H1 (cell line): ENCODE data around the gene RNF2. TPM values are rescaled to one million over a fixed set of nuclear protein-coding genes. Genes with fewer than 3 reads are reported as not detected.

Experiments used
- CTCF ChIA-PET: fragments of 300-600 bp; sonication (Branson Sonifier 250); formaldehyde crosslinking; loops from one replicate; lab custom pipeline; 2021; ENCODE audit not compliant: partially characterized antibody; lab: Charles Lee
- POLR2A ChIA-PET: fragments of 300-600 bp; sonication (Branson Sonifier 250); formaldehyde crosslinking; loops from one replicate; lab custom pipeline; 2021; ENCODE audit warnings: inconsistent platforms; ENCODE audit not compliant: partially characterized antibody; lab: Charles Lee
- DNase-seq, 2 experiments: peaks; one replicate each; pipeline versions ENCODE4 v3.0.0 to v3.0.0-alpha.2; 2010 to 2022; ENCODE audit warnings: low spot score in 2 of 2, low read depth in 1 of 2, mixed read lengths in 1 of 2
- FAIRE-seq: peaks from 2 replicates; lab custom pipeline; 2011; peaks lifted over from hg19 to GRCh38; lab: Jason Lieb, UNC
- H2AFZ ChIP-seq: 2 replicates; pipeline ENCODE4 v1.8.1; 2012; ENCODE audit warnings: low read length, inconsistent platforms
- H2AK5ac ChIP-seq: 2 replicates; pipeline ENCODE4 v1.6.1; 2013; ENCODE audit warnings: low read depth, low read length
- H2BK120ac ChIP-seq: replicated peaks from 2 replicates; pipeline ENCODE3; 2013; ENCODE audit warnings: low read depth, low read length, inconsistent platforms
- H2BK12ac ChIP-seq: 2 replicates; pipeline ENCODE4 v1.6.1; 2013; ENCODE audit warnings: low read depth, low read length
- H2BK15ac ChIP-seq: 2 replicates; pipeline ENCODE4 v1.6.1; 2013; ENCODE audit warnings: low read length
- H2BK20ac ChIP-seq: 2 replicates; pipeline ENCODE4 v1.6.1; 2013; ENCODE audit warnings: low read length
- H2BK5ac ChIP-seq: 2 replicates; pipeline ENCODE4 v1.6.1; 2013; ENCODE audit warnings: low read depth, low read length
- H3K14ac ChIP-seq: 2 replicates; pipeline ENCODE4 v1.6.1; 2013; ENCODE audit warnings: inconsistent platforms; ENCODE audit not compliant: insufficient read length
- H3K18ac ChIP-seq: 2 replicates; pipeline ENCODE4 v1.6.1; 2013; ENCODE audit warnings: low read length; ENCODE audit errors: extremely low read depth
- H3K23ac ChIP-seq: 2 replicates; pipeline ENCODE4 v1.6.1; 2013; ENCODE audit warnings: inconsistent platforms; ENCODE audit not compliant: insufficient read length
- H3K23me2 ChIP-seq: 2 replicates; pipeline ENCODE4 v1.6.1; 2013; ENCODE audit warnings: low read depth, low read length
- H3K27ac ChIP-seq: 2 replicates; pipeline ENCODE4 v1.6.1; 2011; ENCODE audit warnings: low read depth, low read length, inconsistent platforms
- H3K27me3 ChIP-seq, 4 experiments: replicated peaks in 1 of 4; 1 replicate in 1 of 4; 2 replicates in 3 of 4; pipeline versions ENCODE4 v1.6.1 to v1.8.1; 2011 to 2013; ENCODE audit warnings: low read length in 3 of 4, mild to moderate bottlenecking in 3 of 4, inconsistent platforms in 2 of 4, mixed read lengths in 2 of 4, moderate library complexity in 1 of 4; ENCODE audit not compliant: control insufficient read depth in 3 of 4, insufficient read depth in 3 of 4; ENCODE audit errors: extremely low read depth in 1 of 4
- H3K36me3 ChIP-seq, 4 experiments: 2 replicates each; pipeline versions ENCODE4 v1.6.1 to v1.8.1; 2011 to 2013; ENCODE audit warnings: mild to moderate bottlenecking in 4 of 4, low read length in 3 of 4, moderate library complexity in 2 of 4, control low read depth in 1 of 4, inconsistent platforms in 1 of 4; ENCODE audit not compliant: insufficient read depth in 4 of 4, control insufficient read depth in 2 of 4
- H3K4ac ChIP-seq: replicated peaks from 2 replicates; pipeline ENCODE3; 2013; ENCODE audit warnings: low read length, low read depth, mixed read lengths, inconsistent platforms; ENCODE audit not compliant: insufficient read length
- H3K4me1 ChIP-seq, 4 experiments: replicated peaks in 1 of 4; 1 replicate in 1 of 4; 2 replicates in 3 of 4; pipeline versions ENCODE4 v1.6.1 to v1.8.1; 2011 to 2013; ENCODE audit warnings: low read length in 3 of 4, inconsistent platforms in 2 of 4, mixed read lengths in 1 of 4; ENCODE audit not compliant: insufficient read depth in 4 of 4, control insufficient read depth in 3 of 4
- H3K4me2 ChIP-seq, 2 experiments: 2 replicates each; pipeline versions ENCODE4 v1.6.1 to v1.8.1; 2011 to 2013; ENCODE audit warnings: low read depth in 2 of 2, low read length in 2 of 2, control low read depth in 1 of 2, inconsistent platforms in 1 of 2, mild to moderate bottlenecking in 1 of 2; ENCODE audit not compliant: insufficient read depth in 1 of 2
- H3K4me3 ChIP-seq, 4 experiments: fragments of 200-600, 300-600 bp in 1 of 4; sonication (generic), shearing (Covaris generic), sonication (Bioruptor Twin) in 1 of 4; 2 replicates each; pipeline versions ENCODE4 v1.5.1 to v1.8.1; 2011 to 2016; ENCODE audit warnings: low read length in 4 of 4, low read depth in 3 of 4, control low read depth in 2 of 4, inconsistent platforms in 2 of 4, mild to moderate bottlenecking in 2 of 4, mixed read lengths in 1 of 4, moderate library complexity in 1 of 4; ENCODE audit not compliant: insufficient read depth in 2 of 4; ENCODE audit errors: extremely low read depth in 1 of 4
- H3K56ac ChIP-seq: replicated peaks from 2 replicates; pipeline ENCODE3; 2013; ENCODE audit warnings: low read depth, mild to moderate bottlenecking, mixed read lengths, low read length, inconsistent platforms; ENCODE audit not compliant: insufficient read length
- H3K79me1 ChIP-seq: 2 replicates; pipeline ENCODE4 v1.6.1; 2013; ENCODE audit warnings: low read depth, low read length, control low read depth
- H3K79me2 ChIP-seq, 2 experiments: 2 replicates each; pipeline versions ENCODE4 v1.6.1 to v1.8.1; 2012 to 2013; ENCODE audit warnings: low read length in 2 of 2, mild to moderate bottlenecking in 2 of 2, inconsistent platforms in 1 of 2; ENCODE audit not compliant: insufficient read depth in 2 of 2, control insufficient read depth in 1 of 2
- H3K9ac ChIP-seq, 4 experiments: replicated peaks in 1 of 4; 1 replicate in 1 of 4; 2 replicates in 3 of 4; pipeline versions ENCODE4 v1.6.1 to v1.8.1; 2011 to 2013; ENCODE audit warnings: low read depth in 3 of 4, low read length in 3 of 4, control low read depth in 2 of 4, mild to moderate bottlenecking in 2 of 4, moderate library complexity in 2 of 4, inconsistent platforms in 1 of 4; ENCODE audit errors: extremely low read depth in 1 of 4
- H3K9me3 ChIP-seq, 2 experiments: 2 replicates each; pipeline versions ENCODE4 v1.6.1 to v1.8.1; 2012 to 2013; ENCODE audit warnings: mild to moderate bottlenecking in 2 of 2, moderate library complexity in 2 of 2, control low read depth in 1 of 2, inconsistent platforms in 1 of 2, low read depth in 1 of 2, low read length in 1 of 2, mixed read lengths in 1 of 2; ENCODE audit not compliant: insufficient read depth in 2 of 2
- H4K20me1 ChIP-seq, 2 experiments: replicated peaks in 1 of 2; 2 replicates each; pipeline versions ENCODE3 to v1.8.1; 2011 to 2013; ENCODE audit warnings: inconsistent platforms in 2 of 2, low read length in 2 of 2, mild to moderate bottlenecking in 1 of 2; ENCODE audit not compliant: insufficient read depth in 2 of 2, control insufficient read depth in 1 of 2
- H4K5ac ChIP-seq: 2 replicates; pipeline ENCODE4 v1.6.1; 2013; ENCODE audit warnings: low read length, low read depth, mixed read lengths, inconsistent platforms; ENCODE audit not compliant: insufficient read length
- H4K8ac ChIP-seq: 2 replicates; pipeline ENCODE4 v1.8.0; 2013; ENCODE audit warnings: mild to moderate bottlenecking, moderate library complexity, low read length, inconsistent platforms; ENCODE audit not compliant: insufficient read depth; ENCODE audit errors: extremely low read depth
- H4K91ac ChIP-seq: replicated peaks from 2 replicates; pipeline ENCODE3; 2013; ENCODE audit warnings: low read length, mixed read lengths, inconsistent platforms; ENCODE audit not compliant: insufficient read length
- BACH1 ChIP-seq: IDR thresholded peaks from 2 replicates; pipeline ENCODE4 v1.6.1; 2012; ENCODE audit warnings: low read length, improper control_type of control experiment
- BRCA1 ChIP-seq: IDR thresholded peaks from 2 replicates; pipeline ENCODE4 v1.6.1; 2012; ENCODE audit warnings: low read depth, low read length, improper control_type of control experiment
- CTBP2 ChIP-seq: IDR thresholded peaks from 2 replicates; pipeline ENCODE4 v1.7.0; 2011; ENCODE audit warnings: borderline replicate concordance, mild to moderate bottlenecking, moderate library complexity, mixed read lengths, low read length; ENCODE audit not compliant: insufficient read depth, insufficient read length
- KDM4A ChIP-seq: IDR thresholded peaks from one replicate; pipeline ENCODE4 v1.7.1; 2012; ENCODE audit warnings: low read depth, mild to moderate bottlenecking, moderate library complexity, low read length, inconsistent platforms; ENCODE audit not compliant: severe bottlenecking
- MAFK ChIP-seq: IDR thresholded peaks from 2 replicates; pipeline ENCODE4 v1.6.1; 2012; ENCODE audit warnings: low read depth, mild to moderate bottlenecking, improper control_type of control experiment, low read length
- RFX5 ChIP-seq: IDR thresholded peaks from 2 replicates; pipeline ENCODE4 v1.6.1; 2011; ENCODE audit warnings: low read depth, low read length, improper control_type of control experiment, borderline replicate concordance
- RNF2 ChIP-seq: fragments of 200-900, 300-1000 bp; sonication (generic); IDR thresholded peaks from 2 replicates; pipeline ENCODE4 v1.7.1; 2016; ENCODE audit warnings: borderline replicate concordance, low read depth, mild to moderate bottlenecking, antibody characterized with exemption, low read length; ENCODE audit not compliant: poor library complexity, severe bottlenecking; ENCODE audit errors: missing control alignments
- SIRT6 ChIP-seq: IDR thresholded peaks from one replicate; pipeline ENCODE4 v1.7.1; 2012; ENCODE audit warnings: low read length, inconsistent platforms
- SIX5 ChIP-seq: IDR thresholded peaks from 2 replicates; pipeline ENCODE4 v1.6.1; 2011; ENCODE audit warnings: mild to moderate bottlenecking, low read depth, low read length
- TAF7 ChIP-seq: optimal IDR thresholded peaks from 2 replicates; pipeline ENCODE3; 2011; ENCODE audit warnings: low read depth, mild to moderate bottlenecking, inconsistent platforms, low read length, moderate library complexity, borderline replicate concordance
- TBP ChIP-seq: IDR thresholded peaks from 2 replicates; pipeline ENCODE4 v1.6.1; 2011; ENCODE audit warnings: low read depth, low read length, improper control_type of control experiment
- WGBS, 2 experiments: shearing (Covaris generic) in 1 of 2; methylation state at CpG; one replicate each; pipeline versions ENCODE4 v1.1.6 to v1.1.7; 2013 to 2015; ENCODE audit warnings: low lambda C conversion rate in 2 of 2, mixed read lengths in 2 of 2, inconsistent platforms in 1 of 2, low coverage in 1 of 2, missing lambda C conversion rate in 1 of 2; ENCODE audit not compliant: insufficient replicate concordance in 2 of 2, insufficient coverage in 1 of 2, insufficient read length in 1 of 2; ENCODE audit errors: extremely low coverage in 1 of 2, missing lambda C conversion rate in 1 of 2; 5-methylcytosine and 5-hydroxymethylcytosine counted together
- polyA plus RNA-seq, 7 experiments: library from polyadenylated mRNA; depleted of rRNA in 3 of 7; stranded (reverse) in 5 of 7; unstranded in 2 of 7; fragments of >200 nt in 5 of 7; fragments of 200-250 nt in 2 of 7; gene quantifications; 1 replicate in 5 of 7; 2 replicates in 1 of 7; 4 replicates in 1 of 7; pipeline versions ENCODE4 v1.2.1 to v1.2.3, GENCODE V29; 2011 to 2013; ENCODE audit warnings: missing spikeins in 2 of 7, mixed read lengths in 2 of 7
- total RNA-seq: library from RNA; stranded (reverse); fragmentation: NEBNext Ultra II Directional; extraction: Animal tissue kit (Norgen Biotek cat#: 25700); gene quantifications from 2 replicates; pipeline ENCODE4 v1.2.1, GENCODE V29; 2021

RNF2 gene
- total and polyA plus RNA-seq, 2 of the 8 experiments (the other 6 are each of a cell fraction or from before 2014, with no cell fraction given): 28.9 to 58.9 TPM

DNA sequence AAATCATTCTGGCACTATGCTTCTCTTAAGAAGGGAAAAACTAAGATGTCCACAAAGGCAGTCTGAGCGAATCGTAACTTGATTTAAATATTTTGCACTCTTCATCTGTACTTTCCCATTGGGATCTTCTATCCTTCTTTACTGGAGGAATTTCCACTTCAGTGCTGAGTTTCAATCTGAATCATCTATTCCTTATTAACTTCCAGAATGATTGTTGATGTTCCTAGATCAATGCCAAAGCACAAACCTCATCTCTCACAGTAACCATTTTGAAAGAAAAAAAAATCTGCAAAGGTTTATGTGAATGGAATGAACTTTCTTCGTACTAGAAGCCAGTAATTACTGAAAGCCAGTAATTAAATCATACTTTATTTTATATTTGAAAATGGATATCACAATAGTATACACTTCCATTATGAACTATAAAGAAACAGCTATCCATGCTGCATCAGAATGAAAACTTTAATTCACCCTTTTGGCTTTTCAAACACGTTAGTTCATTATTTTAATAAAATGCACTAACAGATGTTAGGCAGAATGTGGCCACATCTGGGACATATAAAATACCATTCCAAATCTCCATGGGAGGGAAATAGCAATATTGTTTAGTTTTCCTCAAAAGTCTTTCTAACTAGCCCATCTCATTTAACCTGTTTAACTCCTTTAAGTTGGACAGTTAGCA, 5.5 kb upstream of the RNF2 start:
- Histone ChIP-seq H3K23me2 (no peaks in the 10 kb centered on the region), H3K56ac (no peak overlapping the region), H3K4me3 (no peak overlapping the region), H2BK15ac (no peak overlapping the region), H3K9me3 (no peaks in the 10 kb centered on the region), H3K36me3 (no peaks in the 10 kb centered on the region), H4K91ac (no peak overlapping the region), H4K8ac (no peak overlapping the region), H2BK120ac (no peak overlapping the region), H2BK12ac (no peak overlapping the region), H3K79me1 (no peaks in the 10 kb centered on the region), H3K27me3 (peaks cover 0 to 8% (median 5%) of the 10 kb centered on the region in 4 experiments; a peak in 6 of 7 replicates), H3K9ac (peak overlapping the region in 1 of 4 experiments; percentile 34; a peak in 1 of 7 replicates), H2BK20ac (no peak overlapping the region), H3K4me1 (no peaks in the 10 kb centered on the region; a peak in 1 of 7 replicates), H3K79me2 (no peaks in the 10 kb centered on the region), H3K27ac (no peak overlapping the region), H3K14ac (no peak overlapping the region), H3K18ac (no peak overlapping the region), H3K4me2 (no peak overlapping the region), H2AK5ac (no peak overlapping the region), H3K23ac (no peak overlapping the region), H3K4ac (no peak overlapping the region), H4K20me1 (no peaks in the 10 kb centered on the region), H2BK5ac (no peak overlapping the region), H4K5ac (no peak overlapping the region), H2AFZ (no peak overlapping the region)
- POLR2A ChIA-PET: no interaction called here
- WGBS, 2 experiments: 88% methylated on average over 4 of the region's 4 CpGs; no CpG with 5 or more reads in 1 of the 2 experiments
- no peak for TF ChIP-seq SIRT6
- TF ChIP-seq RFX5: no peak
- TF ChIP-seq KDM4A: no peak
- no peak for TF ChIP-seq TAF7
- TF ChIP-seq MAFK: no peak
- TF ChIP-seq BACH1: no peak
- TF ChIP-seq SIX5: no peak
- TF ChIP-seq CTBP2: no peak
- TF ChIP-seq BRCA1: no peak
- TF ChIP-seq RNF2: no peak
- TF ChIP-seq TBP: no peak
- no peak for DNase-seq
- FAIRE-seq: no peak
- CTCF ChIA-PET: interaction anchor here (0.9 to 1.7 kb wide), 4 partner anchors 14 to 130 kb away, joined by 3 to 10 read pairs (median 3); no protein-coding TSS in a partner anchor
